ENCODE results near the gene OSMR. TPM values are rescaled to one million over a fixed set of nuclear protein-coding genes. Genes with fewer than 3 reads are reported as not detected.

Gene OSMR
- total and polyA plus RNA-seq, 12 donors = 3.9 to 33.4 (median 8.3) TPM

DNA sequence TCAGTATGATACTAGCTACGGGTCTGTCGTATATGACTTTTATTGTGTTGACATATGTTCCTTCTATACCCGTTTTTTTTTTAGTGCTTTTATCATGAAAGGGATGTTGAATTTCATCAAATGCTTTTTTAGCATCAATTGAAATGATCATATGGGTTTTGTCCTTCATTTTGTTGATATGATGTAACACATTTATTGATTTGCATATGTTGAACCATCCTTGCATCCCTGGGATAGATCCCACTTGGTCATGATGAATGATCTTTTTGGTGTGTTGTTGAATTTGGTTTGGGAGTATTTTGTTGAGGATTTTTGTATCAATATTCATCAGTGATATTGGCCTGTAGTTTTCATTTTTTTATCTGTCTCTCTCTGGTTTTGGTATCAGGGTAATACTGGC lies 50.9 kb downstream of the OSMR start:
- Histone ChIP-seq H3K27me3 (no peaks in the 10 kb centered on the region), H3K36me3 (peaks cover 0 to 34% (median 0%) of the 10 kb centered on the region in 9 donors), H3K4me3 (no peak overlapping the region), H3K4me1 (no peaks in the 10 kb centered on the region), H3K27ac (no peak overlapping the region), H3K9me3 (peaks cover 0 to 39% (median 19%) of the 10 kb centered on the region in 11 donors)
- intact Hi-C loops (cut with DNase I) = no loop called here
- no peak for DNase-seq
- WGBS, 2 donors = 87 to 90% methylated on average over 3 of the region's 3 CpGs
- TF ChIP-seq, protein P1, sequence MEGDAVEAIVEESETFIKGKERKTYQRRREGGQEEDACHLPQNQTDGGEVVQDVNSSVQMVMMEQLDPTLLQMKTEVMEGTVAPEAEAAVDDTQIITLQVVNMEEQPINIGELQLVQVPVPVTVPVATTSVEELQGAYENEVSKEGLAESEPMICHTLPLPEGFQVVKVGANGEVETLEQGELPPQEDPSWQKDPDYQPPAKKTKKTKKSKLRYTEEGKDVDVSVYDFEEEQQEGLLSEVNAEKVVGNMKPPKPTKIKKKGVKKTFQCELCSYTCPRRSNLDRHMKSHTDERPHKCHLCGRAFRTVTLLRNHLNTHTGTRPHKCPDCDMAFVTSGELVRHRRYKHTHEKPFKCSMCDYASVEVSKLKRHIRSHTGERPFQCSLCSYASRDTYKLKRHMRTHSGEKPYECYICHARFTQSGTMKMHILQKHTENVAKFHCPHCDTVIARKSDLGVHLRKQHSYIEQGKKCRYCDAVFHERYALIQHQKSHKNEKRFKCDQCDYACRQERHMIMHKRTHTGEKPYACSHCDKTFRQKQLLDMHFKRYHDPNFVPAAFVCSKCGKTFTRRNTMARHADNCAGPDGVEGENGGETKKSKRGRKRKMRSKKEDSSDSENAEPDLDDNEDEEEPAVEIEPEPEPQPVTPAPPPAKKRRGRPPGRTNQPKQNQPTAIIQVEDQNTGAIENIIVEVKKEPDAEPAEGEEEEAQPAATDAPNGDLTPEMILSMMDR (IDR thresholded peaks at IDR 0.05) = no peak
- no peak for ATAC-seq

DNA sequence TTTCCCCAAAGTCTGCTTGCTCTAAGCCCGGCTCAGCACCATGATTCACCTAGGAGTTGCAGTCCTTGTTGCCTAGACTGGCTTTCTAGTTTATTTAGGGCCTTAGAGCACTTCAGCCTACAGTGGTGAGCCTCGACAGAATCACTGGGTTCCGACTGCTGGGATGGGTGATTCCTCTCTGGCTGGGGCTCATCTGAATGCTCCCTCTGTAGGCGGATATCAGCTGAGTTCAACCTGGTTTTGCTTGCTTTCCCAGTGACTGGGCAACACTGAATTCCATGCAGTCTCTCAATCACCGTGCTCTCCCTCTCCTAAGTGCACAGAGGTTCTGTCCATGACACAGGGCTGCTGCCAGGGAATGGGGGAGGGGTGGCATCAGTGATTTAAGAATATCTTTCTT lies 54.1 kb downstream of the OSMR start:
- Histone ChIP-seq H3K4me1 (no peaks in the 10 kb centered on the region), H3K4me3 (no peak overlapping the region), H3K9me3 (peaks cover 0 to 43% (median 20%) of the 10 kb centered on the region in 11 donors), H3K27ac (no peak overlapping the region), H3K27me3 (no peaks in the 10 kb centered on the region), H3K36me3 (peaks cover 0 to 59% (median 4%) of the 10 kb centered on the region in 9 donors)
- TF ChIP-seq, protein P1 (IDR thresholded peaks at IDR 0.05) = no peak
- WGBS, 2 donors = 80 to 85% methylated on average over 5 of the region's 5 CpGs
- no peak for ATAC-seq
- intact Hi-C loops (cut with DNase I) = no loop called here
- no peak for DNase-seq

DNA sequence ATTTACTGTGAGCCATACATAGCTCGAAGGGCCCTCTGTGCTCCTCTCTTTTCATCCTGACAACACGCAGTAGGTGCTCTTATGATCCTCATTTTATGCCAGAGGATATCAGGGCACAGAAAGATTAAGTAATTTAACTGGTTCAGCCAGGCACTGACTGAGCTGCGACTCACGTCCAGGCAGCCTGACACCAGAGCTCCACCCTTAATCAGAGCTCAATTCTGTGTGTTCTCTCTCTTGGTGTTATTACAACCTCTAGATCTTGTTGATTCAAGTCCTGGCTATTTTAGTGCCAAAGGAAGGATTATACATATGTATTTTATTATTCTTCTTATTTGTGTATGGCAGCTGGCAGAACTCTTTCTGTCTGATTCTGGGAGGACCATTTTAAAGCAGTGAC lies 59.7 kb downstream of the OSMR start:
- H3K9me3 ChIP-seq = peaks cover 0 to 25% (median 6%) of the 10 kb centered on the region in 11 donors
- no peak overlapping the region for H3K4me3 ChIP-seq
- no peak overlapping the region for H3K27ac ChIP-seq
- H3K36me3 ChIP-seq = peaks cover 0 to 95% (median 4%) of the 10 kb centered on the region in 9 donors
- H3K27me3 ChIP-seq = no peaks in the 10 kb centered on the region
- intact Hi-C loops (cut with DNase I) = no loop called here
- H3K4me1 ChIP-seq = no peaks in the 10 kb centered on the region
- DNase-seq (no peak), ATAC-seq (no peak)
- 86 to 94% methylated on average over 4 of the region's 4 CpGs for WGBS, 2 donors
- TF ChIP-seq, protein P1 (IDR thresholded peaks at IDR 0.05) = no peak

DNA sequence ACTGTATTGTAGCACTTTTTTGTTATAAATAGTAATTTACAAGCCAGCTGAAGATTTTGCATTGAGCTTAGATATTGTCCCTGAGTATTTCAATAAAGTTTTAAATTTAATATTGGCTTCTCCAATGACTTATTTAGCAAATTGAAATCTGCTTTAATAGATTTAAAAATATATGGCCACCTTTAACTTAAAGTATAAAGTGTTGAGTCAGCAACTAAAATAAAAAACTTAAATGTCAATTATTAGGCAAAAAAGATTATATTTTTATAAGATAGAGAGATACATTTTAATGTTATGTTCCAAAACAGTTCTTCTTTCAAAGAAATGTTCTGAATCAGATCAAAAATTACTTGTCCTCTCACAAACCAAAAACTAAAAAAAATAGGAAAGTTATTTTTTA lies 60.7 kb downstream of the OSMR start:
- ATAC-seq = no peak
- no peak overlapping the region for H3K4me3 ChIP-seq
- no peak overlapping the region for H3K27ac ChIP-seq
- peaks cover 0 to 90% (median 4%) of the 10 kb centered on the region in 9 donors for H3K36me3 ChIP-seq
- H3K4me1 ChIP-seq = no peaks in the 10 kb centered on the region
- peaks cover 0 to 25% (median 6%) of the 10 kb centered on the region in 11 donors for H3K9me3 ChIP-seq
- no peak for DNase-seq
- H3K27me3 ChIP-seq = no peaks in the 10 kb centered on the region
- TF ChIP-seq, protein P1 (IDR thresholded peaks at IDR 0.05) = no peak
- intact Hi-C loops (cut with DNase I) = no loop called here

Data from heart right ventricle (tissue), 16 donors.